Activated CD4-positive, alpha-beta T cell treated with anti-CD3 and anti-CD28 coated beads, Interleukin-2, amount 50 U/mL, for 24 hours (primary cell): Measurements from ENCODE around the gene PHLDB1.
"Not testable (repeated sequence)": the region's sequence is repeated elsewhere in the genome, so short reads cannot be mapped to it uniquely, and the experiment has no call there.

Experiments
- DNase-seq, 2 donors: peaks; one replicate each; pipeline ENCODE4 v3.0.0-alpha.2; 2020; ENCODE audit warnings: low read depth in 1 of 2, low spot score in 1 of 2

PHLDB1 gene

GRCh38 chr11:118605116-118605867 lies 2.1 kb upstream of the PHLDB1 start:
- DNase-seq = no peak

GRCh38 chr11:118606157-118606843 lies 1.1 kb upstream of the PHLDB1 start:
- DNase-seq = no peak

- DNase-seq = no peak
These were observed 579 bp upstream of the PHLDB1 start for GRCh38 chr11:118606844-118607228.

- DNase-seq = peak; percentile 52 to 60
These were observed 1.2 kb downstream of the PHLDB1 start for GRCh38 chr11:118608360-118609227.

- no peak for DNase-seq
These were observed 2.2 kb downstream of the PHLDB1 start for GRCh38 chr11:118609380-118610224.

- DNase-seq = no peak
These were observed 2.9 kb downstream of the PHLDB1 start for GRCh38 chr11:118610225-118610772.

- DNase-seq = peak; percentile 75 to 76
These were observed 3.5 kb downstream of the PHLDB1 start for GRCh38 chr11:118610773-118611432.

GRCh38 chr11:118611433-118611795 lies 4.0 kb downstream of the PHLDB1 start:
- not testable (repeated sequence) for DNase-seq

- no peak for DNase-seq
These were observed 5.0 kb downstream of the PHLDB1 start for GRCh38 chr11:118612378-118612777.

- no peak for DNase-seq
These were observed 7.1 kb downstream of the PHLDB1 start for GRCh38 chr11:118614511-118614910.

GRCh38 chr11:118615282-118615975 lies 8.0 kb downstream of the PHLDB1 start:
- DNase-seq = no peak

GRCh38 chr11:118615976-118616371 lies 8.6 kb downstream of the PHLDB1 start:
- no peak for DNase-seq

GRCh38 chr11:118618115-118618990 lies 10.9 kb downstream of the PHLDB1 start:
- DNase-seq = no peak

GRCh38 chr11:118618991-118619375 lies 11.6 kb downstream of the PHLDB1 start:
- no peak for DNase-seq

- no peak for DNase-seq
These were observed 12.2 kb downstream of the PHLDB1 start for GRCh38 chr11:118619444-118620197.

- no peak for DNase-seq
These were observed 13.2 kb downstream of the PHLDB1 start for GRCh38 chr11:118620529-118621070.

- DNase-seq = no peak
These were observed 13.8 kb downstream of the PHLDB1 start for GRCh38 chr11:118621071-118621783.
